T-helper 2 cell treated with Interferon-gamma antibody and Interleukin-4, amounts not matched to agents 100 ng/mL and 5 ng/mL, for 36 hours (primary cell): ENCODE data around the gene NAV2. TPM values are rescaled to one million over a fixed set of nuclear protein-coding genes. Genes with fewer than 3 reads are reported as not detected.

ENCODE experiments used
- intact Hi-C: fragments of 100-400 bp; cut with micrococcal nuclease; formaldehyde crosslinking; loops from one replicate; pipeline ENCODE4 v1.15.1; 2023
- total RNA-seq: library from RNA; stranded (reverse); gene quantifications from 2 replicates; pipeline ENCODE4 v1.2.3, GENCODE V29; 2022

NAV2 gene
- total RNA-seq, 1 donor from 2014 or later = 0.45 TPM

DNA sequence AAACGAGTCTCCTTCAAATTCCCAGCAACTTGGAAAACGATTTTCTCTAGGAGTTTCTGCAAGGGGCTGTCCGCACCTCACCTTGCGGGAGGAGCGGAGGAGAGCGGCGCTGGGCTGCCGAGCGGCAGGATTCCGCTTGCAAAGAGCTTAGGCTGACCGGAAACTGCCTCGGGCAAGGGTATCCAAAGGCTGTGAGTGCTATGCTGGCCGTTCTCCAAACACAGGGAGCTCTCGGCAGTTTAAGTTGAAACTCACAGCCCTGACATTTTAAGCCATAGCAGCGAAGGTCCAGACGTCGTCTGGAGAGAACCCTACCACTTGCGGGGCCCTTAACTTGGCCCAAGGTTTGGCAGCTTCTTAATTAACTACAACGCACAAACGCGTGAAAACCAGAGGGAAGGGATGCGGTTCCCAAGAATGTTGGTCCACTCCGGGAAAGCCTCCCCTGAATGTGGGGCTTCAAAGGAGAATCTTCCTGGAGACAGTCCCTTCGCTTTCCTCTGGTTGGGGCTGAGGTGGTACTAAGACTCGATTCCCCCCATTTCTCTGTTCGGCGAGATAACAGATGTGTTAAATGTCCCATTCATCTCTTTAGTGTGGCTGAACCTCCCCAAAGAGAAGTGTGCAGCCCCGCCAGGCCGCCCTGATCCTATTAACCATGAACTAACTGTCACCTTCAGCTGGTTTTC is 448.7 kb downstream of the NAV2 start:
- intact Hi-C loops = no loop called here

DNA sequence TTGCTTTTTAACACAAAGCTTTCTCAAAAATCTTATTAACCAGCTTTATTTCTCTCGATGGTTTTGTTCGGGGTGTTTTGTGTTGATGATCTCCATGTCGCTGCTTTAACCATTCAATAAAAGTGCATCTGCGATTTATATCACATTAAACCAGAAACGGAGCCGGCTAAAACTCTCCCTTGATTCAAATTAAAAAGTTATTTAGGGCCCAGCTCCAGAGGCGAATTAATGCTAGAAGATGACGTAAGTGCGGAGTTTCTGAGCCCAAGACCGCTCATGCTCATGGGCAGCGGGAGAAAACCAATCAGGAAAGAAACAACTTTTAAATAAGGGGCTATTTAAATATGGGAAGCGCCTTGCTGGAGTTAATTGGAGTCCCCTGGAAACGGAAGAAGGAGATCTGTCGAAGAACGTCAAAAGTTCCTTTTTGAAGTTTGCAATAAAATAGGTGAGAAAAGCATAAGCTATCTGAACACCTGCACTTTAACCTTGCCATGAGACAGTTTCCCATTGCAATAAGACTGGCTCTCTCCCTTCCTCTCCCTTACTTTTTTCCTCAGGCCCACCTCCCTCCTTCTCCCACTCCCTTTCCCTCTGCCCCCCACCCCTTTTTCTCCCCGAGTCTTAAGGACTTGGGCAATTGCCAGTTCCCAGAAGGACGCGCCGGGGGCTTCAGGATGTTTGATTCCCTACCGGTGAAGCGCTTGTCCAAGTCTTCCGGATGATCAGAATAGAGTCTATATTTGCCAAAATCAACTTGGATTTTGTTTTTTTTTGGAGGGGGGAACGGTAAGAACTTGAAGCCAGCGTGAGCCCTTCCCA is 449.5 kb downstream of the NAV2 start:
- intact Hi-C loops = no loop called here

DNA sequence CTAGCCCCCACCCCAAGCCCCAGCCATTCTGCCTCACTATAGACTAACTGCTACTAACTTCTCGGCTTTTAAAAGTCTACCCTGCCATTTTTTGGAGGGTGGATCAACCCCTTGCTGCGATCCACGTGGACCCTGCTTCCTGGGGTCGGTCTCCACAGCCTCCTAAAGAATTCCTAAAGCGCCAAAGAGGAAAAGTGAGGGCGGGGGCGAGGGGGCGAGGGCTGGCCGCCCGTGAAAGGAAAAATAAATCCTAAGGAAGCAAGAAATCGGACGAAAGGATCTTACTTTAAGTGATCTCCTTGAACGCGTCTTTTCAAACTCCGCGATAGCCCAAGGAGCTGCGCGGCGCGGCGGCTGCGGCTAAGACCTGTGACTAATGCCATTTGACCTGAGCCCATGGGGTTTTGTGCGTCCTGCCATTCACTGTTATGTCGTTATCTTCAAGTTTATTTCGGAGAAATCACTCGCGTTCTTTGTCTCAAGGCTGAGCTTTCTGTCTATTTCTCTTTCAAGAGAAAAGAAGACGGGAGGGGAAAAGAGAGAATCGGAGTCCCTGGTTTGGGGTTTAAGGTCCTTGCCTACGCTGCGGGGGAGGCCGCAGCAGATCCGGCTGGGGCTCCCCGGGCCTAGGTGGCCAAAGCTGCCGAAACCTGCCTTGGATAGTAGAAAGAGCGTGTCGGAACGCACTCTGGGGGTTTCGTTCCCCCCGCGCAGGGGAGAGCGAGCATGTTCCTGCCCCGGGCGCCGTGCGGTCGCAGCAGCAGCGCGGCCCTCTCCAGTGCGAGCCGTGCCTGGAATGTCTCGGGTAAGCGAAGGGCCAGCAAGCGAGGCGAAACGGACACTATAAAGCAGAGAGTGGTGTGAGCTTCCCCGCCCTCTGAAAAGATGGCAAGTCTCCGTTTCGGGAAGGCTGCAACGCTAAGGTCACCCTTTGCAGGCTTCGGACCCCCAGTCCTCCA is 450.5 kb downstream of the NAV2 start:
- intact Hi-C loops = no loop called here

DNA sequence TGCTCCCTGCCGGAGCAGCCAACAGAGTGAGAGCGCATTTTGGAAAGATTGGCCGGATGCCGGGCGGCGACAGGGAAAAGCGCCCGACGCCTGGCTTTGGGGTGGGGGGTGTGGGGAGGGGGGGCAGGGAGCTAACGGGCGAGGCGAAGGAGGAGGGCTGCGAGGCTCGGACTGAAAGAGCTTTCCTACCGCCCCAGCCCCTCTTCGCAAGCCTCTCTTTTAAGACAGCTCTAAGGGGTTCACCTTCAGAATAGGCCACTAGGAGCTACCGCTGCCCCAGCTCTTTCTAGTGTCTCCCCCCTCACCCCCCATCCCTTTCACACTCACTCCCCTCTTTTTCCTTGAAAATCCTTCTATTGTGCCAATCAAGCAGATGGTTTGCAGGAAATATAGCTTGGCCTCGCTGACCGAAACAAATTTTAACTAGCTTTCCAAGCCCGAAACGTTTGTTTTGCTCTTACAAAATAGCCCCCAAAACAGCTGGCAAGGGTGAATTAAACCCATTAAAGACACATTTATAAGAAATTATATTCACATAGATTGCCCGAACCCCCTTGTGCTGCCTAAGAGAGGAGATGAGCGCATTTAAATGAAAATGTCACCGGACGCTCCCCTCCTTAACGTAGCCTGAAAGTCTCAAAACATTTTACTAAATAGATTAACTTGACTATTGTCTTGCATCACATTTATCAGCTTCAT is 451.3 kb downstream of the NAV2 start:
- intact Hi-C loops = no loop called here
